Glutamatergic neuron (in vitro differentiated cells): ENCODE measurements around the gene RANBP6. TPM values are rescaled to one million over a fixed set of nuclear protein-coding genes. Genes with fewer than 3 reads are reported as not detected.
"Not testable (repeated sequence)": the region's sequence is repeated elsewhere in the genome, so short reads cannot be mapped to it uniquely, and the experiment has no call there.

Source experiments
- DNase-seq: peaks from one replicate; pipeline ENCODE4 v3.0.0; 2022
- H3K27ac Mint-ChIP-seq: one replicate; pipeline ENCODE4 v1.8.0; 2020; ENCODE audit warnings: mild to moderate bottlenecking, mixed read lengths, inconsistent platforms; ENCODE audit not compliant: unreplicated experiment
- H3K27me3 Mint-ChIP-seq: one replicate; pipeline ENCODE4 v1.8.0; 2020; ENCODE audit warnings: mild to moderate bottlenecking, moderate library complexity, mixed read lengths, inconsistent platforms; ENCODE audit not compliant: unreplicated experiment
- H3K36me3 Mint-ChIP-seq: one replicate; pipeline ENCODE4 v1.8.0; 2020; ENCODE audit warnings: mild to moderate bottlenecking, mixed read lengths, inconsistent platforms; ENCODE audit not compliant: unreplicated experiment
- H3K4me1 Mint-ChIP-seq: one replicate; pipeline ENCODE4 v1.8.0; 2020; ENCODE audit warnings: mild to moderate bottlenecking, low read depth, mixed read lengths, inconsistent platforms; ENCODE audit not compliant: unreplicated experiment
- H3K4me3 Mint-ChIP-seq: one replicate; pipeline ENCODE4 v1.8.0; 2020; ENCODE audit warnings: mild to moderate bottlenecking, mixed read lengths, inconsistent platforms; ENCODE audit not compliant: unreplicated experiment
- H3K9me3 Mint-ChIP-seq: one replicate; pipeline ENCODE4 v1.8.0; 2020; ENCODE audit warnings: mild to moderate bottlenecking, moderate library complexity, mixed read lengths, inconsistent platforms; ENCODE audit not compliant: unreplicated experiment
- long read RNA-seq: library from polyadenylated mRNA; unstranded; transcript quantifications from one replicate; pipeline ENCODE4 v2.0.0, GENCODE V29; 2020; ENCODE audit not compliant: unreplicated experiment
- total RNA-seq: library from RNA; stranded (reverse); fragmentation: NEBNext Ultra II Directional; extraction: Animal tissue kit (Norgen Biotek cat#: 25700); gene quantifications from one replicate; pipeline ENCODE4 v1.2.1, GENCODE V29; 2021; ENCODE audit not compliant: unreplicated experiment
- TF ChIP-seq, protein P1 (sequence below): fragments of 200-600 bp; sonication (generic); IDR thresholded peaks from one replicate; pipeline ENCODE4 v1.5.0; 2021; ENCODE audit not compliant: partially characterized antibody, unreplicated experiment

Gene RANBP6
- total RNA-seq: 32.2 TPM
- long read RNA-seq, full-length matches to known transcripts: 3 of 3 reads
- long read RNA-seq, partial matches to known transcripts: 0 of 3 reads
- long read RNA-seq, other reads (novel, unspliced or antisense): 0 of 3 reads

DNA sequence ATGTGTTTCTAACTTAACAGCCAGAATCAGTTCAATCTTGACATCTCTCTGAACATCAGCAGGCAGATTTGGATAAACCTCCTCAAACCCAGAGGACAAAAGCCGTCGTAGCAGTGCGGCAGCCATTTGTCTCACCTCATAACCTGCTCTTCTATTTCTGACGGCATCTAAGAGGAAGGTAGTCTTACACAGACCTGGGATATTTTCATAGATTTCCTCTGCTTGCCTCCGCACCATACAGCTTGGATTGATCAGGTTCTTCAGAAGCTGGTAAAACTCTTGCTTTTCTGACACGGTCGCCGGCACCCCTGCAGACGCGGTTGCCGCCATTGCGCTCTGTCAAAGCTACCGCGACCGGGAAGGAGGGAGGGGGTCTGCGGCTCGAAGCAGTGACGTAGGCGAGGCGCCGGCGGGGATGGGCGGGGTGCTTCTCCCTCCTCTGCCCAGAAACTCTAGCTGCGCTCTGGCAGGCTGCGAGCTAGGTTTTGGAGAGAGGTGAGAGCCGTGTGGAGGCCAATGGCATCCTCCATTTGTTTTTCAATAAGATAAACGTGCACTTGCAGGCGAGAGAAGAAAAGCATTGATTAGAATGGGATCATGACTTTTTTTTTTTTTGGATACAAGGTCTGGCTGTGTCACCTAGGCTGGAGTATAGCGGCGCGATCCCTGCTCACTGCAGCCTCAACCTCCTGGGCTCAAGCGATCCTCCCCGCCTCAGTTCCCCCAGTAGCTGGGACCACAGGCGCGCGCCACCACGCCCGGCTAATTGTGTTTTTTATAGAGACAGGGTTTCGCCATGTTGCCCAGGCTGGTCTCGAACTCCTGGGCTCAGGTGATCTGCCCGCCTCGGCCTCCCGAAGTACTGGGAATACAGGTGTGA lies at the start of gene RANBP6:
TSS of gene RANBP6 (minus strand) at position 347 of the 880 bp plus-strand sequence. CDS start at position 330, 17 bp downstream.
- Mint-ChIP-seq H3K36me3 (no peaks in the 10 kb centered on the region), H3K4me1 (peaks cover 15% of the 10 kb centered on the region), H3K9me3 (peaks cover 2% of the 10 kb centered on the region), H3K27me3 (peaks cover 1% of the 10 kb centered on the region), H3K4me3 (peak within 1 kb of the TSS; percentile 98), H3K27ac (peak within 1 kb of the TSS; percentile 99)
- TF ChIP-seq, protein P1, sequence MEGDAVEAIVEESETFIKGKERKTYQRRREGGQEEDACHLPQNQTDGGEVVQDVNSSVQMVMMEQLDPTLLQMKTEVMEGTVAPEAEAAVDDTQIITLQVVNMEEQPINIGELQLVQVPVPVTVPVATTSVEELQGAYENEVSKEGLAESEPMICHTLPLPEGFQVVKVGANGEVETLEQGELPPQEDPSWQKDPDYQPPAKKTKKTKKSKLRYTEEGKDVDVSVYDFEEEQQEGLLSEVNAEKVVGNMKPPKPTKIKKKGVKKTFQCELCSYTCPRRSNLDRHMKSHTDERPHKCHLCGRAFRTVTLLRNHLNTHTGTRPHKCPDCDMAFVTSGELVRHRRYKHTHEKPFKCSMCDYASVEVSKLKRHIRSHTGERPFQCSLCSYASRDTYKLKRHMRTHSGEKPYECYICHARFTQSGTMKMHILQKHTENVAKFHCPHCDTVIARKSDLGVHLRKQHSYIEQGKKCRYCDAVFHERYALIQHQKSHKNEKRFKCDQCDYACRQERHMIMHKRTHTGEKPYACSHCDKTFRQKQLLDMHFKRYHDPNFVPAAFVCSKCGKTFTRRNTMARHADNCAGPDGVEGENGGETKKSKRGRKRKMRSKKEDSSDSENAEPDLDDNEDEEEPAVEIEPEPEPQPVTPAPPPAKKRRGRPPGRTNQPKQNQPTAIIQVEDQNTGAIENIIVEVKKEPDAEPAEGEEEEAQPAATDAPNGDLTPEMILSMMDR: no peak
- DNase-seq: peak; percentile 96

DNA sequence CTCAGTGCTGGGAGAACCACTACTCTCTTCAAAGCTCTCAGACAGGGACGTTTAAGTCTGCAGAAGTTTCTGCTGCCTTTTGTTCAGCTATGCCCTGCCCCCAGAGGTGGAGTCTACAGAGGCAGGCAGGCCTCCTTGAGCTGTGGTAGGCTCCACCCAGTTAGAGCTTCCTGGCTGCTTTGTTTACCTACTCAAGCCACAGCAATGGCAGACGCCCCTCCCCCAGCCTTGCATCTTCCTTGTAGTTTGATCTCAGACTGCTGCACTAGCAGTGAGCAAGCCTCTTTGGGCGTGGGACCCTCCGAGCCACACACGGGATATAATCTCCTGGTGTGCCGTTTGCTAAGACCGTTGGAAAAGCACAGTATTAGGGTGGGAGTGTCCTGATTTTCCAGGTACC lies 47.7 kb upstream of the RANBP6 start:
- H3K4me3 Mint-ChIP-seq, H3K36me3 Mint-ChIP-seq, H3K27me3 Mint-ChIP-seq, DNase-seq, H3K27ac Mint-ChIP-seq, H3K4me1 Mint-ChIP-seq, H3K9me3 Mint-ChIP-seq: not testable (repeated sequence)

DNA sequence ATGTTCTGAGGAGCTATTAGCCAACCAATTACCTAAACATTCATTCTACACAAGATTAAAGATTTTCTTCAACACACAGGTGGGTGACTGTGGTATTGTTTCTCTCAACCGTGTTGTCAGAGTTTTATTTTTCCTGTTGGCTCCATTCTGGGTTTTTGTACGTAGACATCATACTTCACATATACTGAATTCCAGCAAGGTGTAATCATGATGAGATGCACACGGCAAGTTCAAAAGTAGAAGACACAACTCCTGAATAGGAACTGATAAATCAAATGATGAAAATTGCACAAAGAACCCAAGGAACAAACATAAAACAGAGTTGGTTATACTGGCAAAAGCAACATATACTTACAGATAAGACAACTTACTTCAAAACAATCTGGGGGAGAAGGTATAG lies 40.2 kb upstream of the RANBP6 start:
- Mint-ChIP-seq H3K9me3 (no peaks in the 10 kb centered on the region), H3K4me1 (no peaks in the 10 kb centered on the region), H3K27ac (no peak overlapping the region), H3K36me3 (no peaks in the 10 kb centered on the region), H3K27me3 (peaks cover 2% of the 10 kb centered on the region), H3K4me3 (no peak overlapping the region)
- TF ChIP-seq, protein P1: no peak
- DNase-seq: no peak

- TF ChIP-seq, protein P1: peak; percentile 27
- Mint-ChIP-seq H3K4me3 (no peak overlapping the region), H3K27me3 (peaks cover 2% of the 10 kb centered on the region), H3K4me1 (no peaks in the 10 kb centered on the region), H3K27ac (no peak overlapping the region), H3K36me3 (no peaks in the 10 kb centered on the region), H3K9me3 (no peaks in the 10 kb centered on the region)
- DNase-seq: no peak
These were observed 39.8 kb upstream of the RANBP6 start for GRCh38 chr9:6055216-6055615.

- Mint-ChIP-seq H3K4me1 (no peaks in the 10 kb centered on the region), H3K4me3 (no peak overlapping the region), H3K36me3 (no peaks in the 10 kb centered on the region), H3K9me3 (no peaks in the 10 kb centered on the region), H3K27me3 (no peaks in the 10 kb centered on the region), H3K27ac (no peak overlapping the region)
- DNase-seq: peak; percentile 72
- TF ChIP-seq, protein P1: peak; percentile 53
These were observed 39.1 kb upstream of the RANBP6 start for GRCh38 chr9:6054280-6055099.
